CD4-positive, alpha-beta T cell treated with Interleukin-12 subunit alpha and Interleukin-12 subunit beta, for 1 hour (primary cell): ENCODE data around the gene TJP1.
"Not testable (repeated sequence)": the region's sequence is repeated elsewhere in the genome, so short reads cannot be mapped to it uniquely, and the experiment has no call there.

Experiments used
- DNase-seq: peaks from one replicate; pipeline ENCODE4 v3.0.0-alpha.2; 2020

TJP1 gene

GRCh38 chr15:29698030-29698701, 124.1 kb downstream of the TJP1 start:
- DNase-seq = no peak

- DNase-seq = no peak
Observed at GRCh38 chr15:29696950-29697738, 125.1 kb downstream of the TJP1 start.

- DNase-seq = not testable (repeated sequence)
Observed at GRCh38 chr15:29696506-29696905, 125.8 kb downstream of the TJP1 start.

GRCh38 chr15:29695489-29696167, 126.6 kb downstream of the TJP1 start:
- DNase-seq = no peak

GRCh38 chr15:29693225-29693624, 129.0 kb downstream of the TJP1 start:
- DNase-seq = no peak

- no peak for DNase-seq
Observed at GRCh38 chr15:29692527-29692926, 129.7 kb downstream of the TJP1 start.

- DNase-seq = no peak
Observed at GRCh38 chr15:29690765-29691475, 131.3 kb downstream of the TJP1 start.

GRCh38 chr15:29689287-29689986, 132.8 kb downstream of the TJP1 start:
- DNase-seq = no peak

- no peak for DNase-seq
Observed at GRCh38 chr15:29688506-29689286, 133.6 kb downstream of the TJP1 start.

- DNase-seq = no peak
Observed at GRCh38 chr15:29687939-29688505, 134.2 kb downstream of the TJP1 start.

- DNase-seq = no peak
Observed at GRCh38 chr15:29687204-29687815, 135.0 kb downstream of the TJP1 start.

- no peak for DNase-seq
Observed at GRCh38 chr15:29686445-29687203, 135.6 kb downstream of the TJP1 start.

- DNase-seq = no peak
Observed at GRCh38 chr15:29686079-29686425, 136.2 kb downstream of the TJP1 start.

GRCh38 chr15:29685156-29686078, 136.9 kb downstream of the TJP1 start:
- DNase-seq = no peak

GRCh38 chr15:29682781-29683180, 139.5 kb downstream of the TJP1 start:
- no peak for DNase-seq

GRCh38 chr15:29682361-29682760, 139.9 kb downstream of the TJP1 start:
- DNase-seq = no peak

- no peak for DNase-seq
Observed at GRCh38 chr15:29681946-29682345, 140.3 kb downstream of the TJP1 start.

- DNase-seq = no peak
Observed at GRCh38 chr15:29681166-29681845, 141.0 kb downstream of the TJP1 start.
